ENCODE data around the gene BUB3. TPM values are rescaled to one million over a fixed set of nuclear protein-coding genes. Genes with fewer than 3 reads are reported as not detected.

Gene BUB3
- polyA plus RNA-seq, 3 donors from 2014 or later, result 203 to 348 (median 203) TPM

DNA sequence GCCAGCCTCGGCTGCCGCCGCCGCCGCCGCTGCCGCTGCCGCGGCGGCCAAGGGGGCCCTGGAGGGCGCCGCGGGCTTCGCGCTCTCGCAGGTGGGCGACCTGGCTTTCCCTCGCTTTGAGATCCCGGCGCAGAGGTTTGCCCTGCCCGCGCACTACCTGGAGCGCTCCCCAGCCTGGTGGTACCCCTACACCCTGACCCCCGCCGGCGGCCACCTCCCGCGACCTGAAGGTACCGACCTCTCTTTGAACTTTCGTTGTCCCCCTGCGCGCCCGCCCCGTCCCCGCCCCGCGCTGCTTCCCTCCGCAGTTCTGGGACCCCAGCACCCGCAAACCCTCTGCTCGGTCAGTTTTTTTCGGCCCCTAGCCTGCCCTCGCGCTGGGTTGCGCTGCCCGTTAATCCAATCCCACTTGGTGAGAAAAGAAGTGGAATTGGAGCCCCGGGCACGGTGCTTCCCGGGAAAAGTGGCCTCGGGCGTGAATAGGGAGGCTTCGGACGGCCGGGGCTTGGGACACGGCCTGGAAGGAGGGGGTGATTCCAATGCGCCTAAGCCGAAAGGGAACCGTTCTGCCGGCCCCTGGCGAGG, 17.9 kb upstream of the BUB3 start:
- Mint-ChIP-seq H3K27me3 (ENCODE audit: low read depth in 3 of 3) (peaks cover 31 to 77% (median 59%) of the 10 kb centered on the region in 3 donors), H3K27ac (no peak overlapping the region), H3K9me3 (peaks cover 0 to 5% (median 0%) of the 10 kb centered on the region in 6 donors), H3K4me3 (peak overlapping the region; percentile 23 to 64 (median 35)), H3K4me1 (peaks cover 30 to 34% of the 10 kb centered on the region in 2 donors), H3K36me3 (peaks cover 0 to 3% (median 0%) of the 10 kb centered on the region in 3 donors)
- no peak for DNase-seq

GRCh38 chr10:123136806-123137642, 17.2 kb upstream of the BUB3 start:
- Mint-ChIP-seq H3K27me3 (ENCODE audit: low read depth in 3 of 3) (peaks cover 37 to 77% (median 62%) of the 10 kb centered on the region in 3 donors), H3K4me1 (peaks cover 34 to 35% of the 10 kb centered on the region in 2 donors), H3K27ac (no peak overlapping the region), H3K4me3 (peak overlapping the region; percentile 50 to 72 (median 69)), H3K36me3 (peaks cover 0 to 3% (median 0%) of the 10 kb centered on the region in 3 donors), H3K9me3 (peaks cover 0 to 5% (median 0%) of the 10 kb centered on the region in 6 donors)
- no peak for DNase-seq

GRCh38 chr10:123139165-123139520, 15.1 kb upstream of the BUB3 start:
- peaks cover 38 to 68% (median 44%) of the 10 kb centered on the region in 3 donors for H3K27me3 Mint-ChIP-seq (ENCODE audit: low read depth in 3 of 3)
- H3K27ac Mint-ChIP-seq, result no peak overlapping the region
- H3K9me3 Mint-ChIP-seq, result peaks cover 0 to 5% (median 0%) of the 10 kb centered on the region in 6 donors
- H3K4me1 Mint-ChIP-seq, result peaks cover 18 to 19% of the 10 kb centered on the region in 2 donors
- no peaks in the 10 kb centered on the region for H3K36me3 Mint-ChIP-seq
- peak overlapping the region in 1 of 5 donors; percentile 10 for H3K4me3 Mint-ChIP-seq
- DNase-seq, result no peak

GRCh38 chr10:123139521-123140163, 14.6 kb upstream of the BUB3 start:
- Mint-ChIP-seq H3K27ac (no peak overlapping the region), H3K4me3 (peak overlapping the region in 1 of 5 donors; percentile 10), H3K4me1 (peaks cover 13 to 14% of the 10 kb centered on the region in 2 donors), H3K36me3 (no peaks in the 10 kb centered on the region), H3K27me3 (ENCODE audit: low read depth in 3 of 3) (peaks cover 42 to 68% (median 44%) of the 10 kb centered on the region in 3 donors), H3K9me3 (peaks cover 0 to 4% (median 0%) of the 10 kb centered on the region in 6 donors)
- DNase-seq, result no peak

GRCh38 chr10:123140164-123140982, 13.8 kb upstream of the BUB3 start:
- Mint-ChIP-seq H3K36me3 (no peaks in the 10 kb centered on the region), H3K27ac (no peak overlapping the region), H3K4me1 (peaks cover 10 to 11% of the 10 kb centered on the region in 2 donors), H3K9me3 (peaks cover 0 to 4% (median 0%) of the 10 kb centered on the region in 6 donors), H3K27me3 (ENCODE audit: low read depth in 3 of 3) (peaks cover 44 to 70% (median 52%) of the 10 kb centered on the region in 3 donors), H3K4me3 (no peak overlapping the region)
- DNase-seq, result no peak

- Mint-ChIP-seq H3K4me3 (no peak overlapping the region), H3K9me3 (peaks cover 0 to 4% (median 0%) of the 10 kb centered on the region in 6 donors), H3K4me1 (peaks cover 10 to 11% of the 10 kb centered on the region in 2 donors), H3K36me3 (no peaks in the 10 kb centered on the region), H3K27ac (no peak overlapping the region), H3K27me3 (ENCODE audit: low read depth in 3 of 3) (peaks cover 44 to 72% (median 56%) of the 10 kb centered on the region in 3 donors)
- DNase-seq, result no peak
These were observed 13.2 kb upstream of the BUB3 start for GRCh38 chr10:123140983-123141390.

DNA sequence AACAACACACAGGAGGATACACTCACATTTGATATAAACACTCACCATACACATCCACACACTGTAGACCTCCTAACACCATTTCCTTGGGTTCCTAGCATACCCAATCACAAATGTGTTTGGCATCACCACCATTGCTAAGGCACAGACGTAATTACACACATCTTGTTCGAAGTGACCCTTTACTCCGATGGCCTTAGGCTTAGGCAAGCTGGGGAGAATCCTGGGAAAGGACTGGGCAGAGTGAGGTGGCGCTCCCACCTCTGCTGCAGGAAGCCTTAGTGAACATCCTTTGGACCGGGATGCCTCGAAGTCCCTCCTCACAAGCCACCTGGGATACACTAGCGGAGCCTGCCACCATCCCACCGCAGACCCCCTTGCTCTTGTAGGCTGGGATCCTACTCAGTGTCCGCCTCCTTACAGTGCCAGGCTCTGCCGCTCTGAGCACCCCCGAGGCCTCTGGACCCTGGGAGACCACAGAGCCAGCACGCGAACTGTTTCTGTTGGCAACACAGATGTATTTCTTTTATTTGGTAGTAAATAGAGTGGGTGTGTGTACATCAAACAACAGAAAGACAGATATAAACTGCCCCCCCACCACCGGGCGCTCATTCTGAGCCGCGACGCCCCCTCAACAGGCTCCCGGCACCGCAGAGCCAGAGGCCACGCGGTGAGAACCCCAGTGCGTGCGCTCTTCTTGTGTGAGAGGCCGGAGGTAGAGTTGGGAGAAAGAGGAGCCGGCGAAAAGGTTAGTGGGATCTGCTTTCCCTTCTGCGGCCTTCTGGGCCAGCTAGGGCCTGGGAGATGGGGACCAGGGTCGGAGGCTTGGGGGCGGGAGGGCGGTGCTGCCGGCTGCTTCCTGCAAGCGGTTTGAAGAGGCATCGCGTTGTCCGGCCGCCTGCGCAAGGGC, 12.2 kb upstream of the BUB3 start:
- Mint-ChIP-seq H3K4me3 (no peak overlapping the region), H3K27ac (peak overlapping the region in 1 of 6 donors; percentile 10), H3K36me3 (peaks cover 0 to 3% (median 0%) of the 10 kb centered on the region in 3 donors), H3K9me3 (peaks cover 0 to 4% (median 0%) of the 10 kb centered on the region in 6 donors), H3K27me3 (ENCODE audit: low read depth in 3 of 3) (peaks cover 42 to 67% (median 61%) of the 10 kb centered on the region in 3 donors), H3K4me1 (peaks cover 7 to 12% of the 10 kb centered on the region in 2 donors)
- DNase-seq, result no peak

DNA sequence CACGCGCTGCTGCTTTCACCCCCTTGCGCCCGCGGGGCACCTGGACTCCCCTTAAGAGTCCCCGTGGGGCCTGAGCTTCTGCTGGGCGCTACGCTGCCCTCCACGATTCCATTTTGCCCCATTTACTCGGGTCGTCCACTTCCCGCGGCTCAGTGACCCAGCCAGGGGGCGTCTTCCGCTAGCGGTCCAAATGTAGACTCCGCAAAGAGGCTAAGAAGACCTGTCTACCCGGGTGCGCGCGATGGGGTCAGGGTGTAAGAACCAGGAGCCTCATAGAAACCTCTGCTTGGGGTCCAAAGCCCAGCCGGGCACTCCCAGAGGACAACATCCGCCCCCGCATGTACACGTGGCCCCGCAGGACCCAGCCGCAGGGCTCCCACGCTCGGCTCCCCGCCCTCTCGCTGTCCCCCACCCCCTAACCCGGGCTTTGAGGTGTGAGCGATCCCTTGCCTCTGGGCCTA, 11.5 kb upstream of the BUB3 start:
- Mint-ChIP-seq H3K27ac (no peak overlapping the region), H3K4me3 (peak overlapping the region in 2 of 5 donors; percentile 10 to 52)
- DNase-seq, result no peak

DNA sequence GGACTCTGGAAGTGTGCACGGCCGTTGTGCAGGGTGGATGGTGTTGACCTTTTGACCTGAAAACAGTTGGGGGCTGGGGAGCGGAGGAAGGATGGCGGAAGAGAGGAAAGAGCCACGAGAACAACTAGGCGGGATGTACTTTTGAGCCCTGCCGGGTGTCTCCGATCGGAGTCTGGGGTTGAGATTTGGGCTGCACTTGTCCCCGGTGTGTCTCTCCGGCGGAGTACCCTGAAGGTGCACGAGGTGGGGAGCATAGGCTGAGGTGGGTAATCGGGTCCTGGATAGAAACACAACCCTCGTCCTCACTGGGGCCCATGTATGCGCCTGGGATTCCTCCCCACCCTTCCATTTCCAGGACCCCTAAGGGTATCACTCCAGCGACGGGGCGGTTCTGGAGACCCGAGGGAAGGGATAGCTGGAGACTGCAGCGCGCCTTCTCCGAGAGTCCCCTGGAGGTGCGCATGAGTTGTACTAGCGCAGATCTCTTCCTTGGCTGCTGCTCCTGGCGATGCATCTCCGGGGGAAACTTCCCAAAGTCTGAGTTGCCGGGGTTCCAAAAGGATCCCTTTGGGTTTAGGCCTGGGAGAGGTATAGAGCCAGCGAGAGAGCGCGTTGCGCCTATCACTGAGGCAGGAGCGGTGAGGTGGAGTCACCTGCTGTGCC, 10.9 kb upstream of the BUB3 start:
- peak overlapping the region in 2 of 5 donors; percentile 2 to 52 for H3K4me3 Mint-ChIP-seq
- no peak for DNase-seq
- peaks cover 0 to 2% (median 0%) of the 10 kb centered on the region in 6 donors for H3K9me3 Mint-ChIP-seq
- peaks cover 0 to 3% (median 0%) of the 10 kb centered on the region in 3 donors for H3K36me3 Mint-ChIP-seq
- peaks cover 8 to 14% of the 10 kb centered on the region in 2 donors for H3K4me1 Mint-ChIP-seq
- H3K27ac Mint-ChIP-seq, result no peak overlapping the region
- H3K27me3 Mint-ChIP-seq (ENCODE audit: low read depth in 3 of 3), result peaks cover 41 to 60% (median 58%) of the 10 kb centered on the region in 3 donors

More for the DNA sequence above, 11.5 kb upstream of the BUB3 start:
- H3K36me3 Mint-ChIP-seq, result peaks cover 0 to 3% (median 0%) of the 10 kb centered on the region in 3 donors
- H3K27me3 Mint-ChIP-seq (ENCODE audit: low read depth in 3 of 3), result peaks cover 44 to 66% (median 64%) of the 10 kb centered on the region in 3 donors
- peaks cover 0 to 4% (median 0%) of the 10 kb centered on the region in 6 donors for H3K9me3 Mint-ChIP-seq
- peaks cover 8 to 14% of the 10 kb centered on the region in 2 donors for H3K4me1 Mint-ChIP-seq

GRCh38 chr10:123143825-123144168, 10.4 kb upstream of the BUB3 start:
- peaks cover 9 to 16% of the 10 kb centered on the region in 2 donors for H3K4me1 Mint-ChIP-seq
- peaks cover 38 to 60% (median 57%) of the 10 kb centered on the region in 3 donors for H3K27me3 Mint-ChIP-seq (ENCODE audit: low read depth in 3 of 3)
- DNase-seq, result no peak
- no peak overlapping the region for H3K4me3 Mint-ChIP-seq
- H3K36me3 Mint-ChIP-seq, result peaks cover 0 to 4% (median 0%) of the 10 kb centered on the region in 3 donors
- H3K9me3 Mint-ChIP-seq, result peaks cover 0 to 1% (median 0%) of the 10 kb centered on the region in 6 donors
- no peak overlapping the region for H3K27ac Mint-ChIP-seq

- Mint-ChIP-seq H3K27me3 (ENCODE audit: low read depth in 3 of 3) (peaks cover 39 to 58% (median 53%) of the 10 kb centered on the region in 3 donors), H3K36me3 (peaks cover 0 to 7% (median 0%) of the 10 kb centered on the region in 3 donors), H3K27ac (no peak overlapping the region), H3K4me1 (peaks cover 15 to 23% of the 10 kb centered on the region in 2 donors), H3K4me3 (no peak overlapping the region), H3K9me3 (no peaks in the 10 kb centered on the region)
- no peak for DNase-seq
These were observed 9.3 kb upstream of the BUB3 start for GRCh38 chr10:123144697-123145541.
